ENCODE results near the gene C9. TPM values are rescaled to one million over a fixed set of nuclear protein-coding genes. Genes with fewer than 3 reads are reported as not detected.

The C9 gene
- polyA plus RNA-seq (not detected in 2 replicates), polyA minus RNA-seq (not detected in 2 replicates)

- H2AFZ ChIP-seq (ENCODE audit: low read depth, low read length), result no peak within 1 kb of the TSS
- no peaks in the 10 kb centered on the region for H4K20me1 ChIP-seq (ENCODE audit: insufficient read depth)
- H3K79me2 ChIP-seq (replicated peaks; ENCODE audit: insufficient read depth, low read length), result no peaks in the 10 kb centered on the region
- H3K9ac ChIP-seq (ENCODE audit: low read length), result no peak within 1 kb of the TSS
- H3F3A ChIP-seq (ENCODE audit: insufficient read depth, low read length, poor library complexity, severe bottlenecking), result no peaks in the 10 kb centered on the region
- H3K36me3 ChIP-seq (ENCODE audit: insufficient read depth, low read length), result no peaks in the 10 kb centered on the region
- H3K27me3 ChIP-seq (ENCODE audit: insufficient read depth, low read depth, low read length), result no peaks in the 10 kb centered on the region
- H3K4me3 ChIP-seq (ENCODE audit: low read length), result no peak within 1 kb of the TSS
- no peak within 1 kb of the TSS for H3K27ac ChIP-seq (ENCODE audit: low read length)
- no peak within 1 kb of the TSS for H3K4me2 ChIP-seq (ENCODE audit: low read length)
- TF ChIP-seq EZH2 (IDR thresholded peaks at IDR 0.05; ENCODE audit: borderline replicate concordance, insufficient read depth, low read length, poor library complexity, severe bottlenecking), result no peak
- TF ChIP-seq, protein P1, sequence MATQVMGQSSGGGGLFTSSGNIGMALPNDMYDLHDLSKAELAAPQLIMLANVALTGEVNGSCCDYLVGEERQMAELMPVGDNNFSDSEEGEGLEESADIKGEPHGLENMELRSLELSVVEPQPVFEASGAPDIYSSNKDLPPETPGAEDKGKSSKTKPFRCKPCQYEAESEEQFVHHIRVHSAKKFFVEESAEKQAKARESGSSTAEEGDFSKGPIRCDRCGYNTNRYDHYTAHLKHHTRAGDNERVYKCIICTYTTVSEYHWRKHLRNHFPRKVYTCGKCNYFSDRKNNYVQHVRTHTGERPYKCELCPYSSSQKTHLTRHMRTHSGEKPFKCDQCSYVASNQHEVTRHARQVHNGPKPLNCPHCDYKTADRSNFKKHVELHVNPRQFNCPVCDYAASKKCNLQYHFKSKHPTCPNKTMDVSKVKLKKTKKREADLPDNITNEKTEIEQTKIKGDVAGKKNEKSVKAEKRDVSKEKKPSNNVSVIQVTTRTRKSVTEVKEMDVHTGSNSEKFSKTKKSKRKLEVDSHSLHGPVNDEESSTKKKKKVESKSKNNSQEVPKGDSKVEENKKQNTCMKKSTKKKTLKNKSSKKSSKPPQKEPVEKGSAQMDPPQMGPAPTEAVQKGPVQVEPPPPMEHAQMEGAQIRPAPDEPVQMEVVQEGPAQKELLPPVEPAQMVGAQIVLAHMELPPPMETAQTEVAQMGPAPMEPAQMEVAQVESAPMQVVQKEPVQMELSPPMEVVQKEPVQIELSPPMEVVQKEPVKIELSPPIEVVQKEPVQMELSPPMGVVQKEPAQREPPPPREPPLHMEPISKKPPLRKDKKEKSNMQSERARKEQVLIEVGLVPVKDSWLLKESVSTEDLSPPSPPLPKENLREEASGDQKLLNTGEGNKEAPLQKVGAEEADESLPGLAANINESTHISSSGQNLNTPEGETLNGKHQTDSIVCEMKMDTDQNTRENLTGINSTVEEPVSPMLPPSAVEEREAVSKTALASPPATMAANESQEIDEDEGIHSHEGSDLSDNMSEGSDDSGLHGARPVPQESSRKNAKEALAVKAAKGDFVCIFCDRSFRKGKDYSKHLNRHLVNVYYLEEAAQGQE (IDR thresholded peaks at IDR 0.05; ENCODE audit: borderline replicate concordance), result no peak
- no peak for TF ChIP-seq CTCF (IDR thresholded peaks at IDR 0.05; ENCODE audit: poor library complexity, severe bottlenecking)
- TF ChIP-seq EP300 (conservative IDR thresholded peaks at IDR 0.05; ENCODE audit: poor library complexity, severe bottlenecking), result no peak
- TF ChIP-seq POLR2AphosphoS5 (IDR thresholded peaks at IDR 0.05), result no peak
- no peak for TF ChIP-seq RAD21 (conservative IDR thresholded peaks at IDR 0.05)
- TF ChIP-seq SMC3 (conservative IDR thresholded peaks at IDR 0.05; ENCODE audit: poor library complexity), result no peak
- no peak for TF ChIP-seq TAF1 (IDR thresholded peaks at IDR 0.05; ENCODE audit: low read depth)
- no peak for TF ChIP-seq MXI1 (conservative IDR thresholded peaks at IDR 0.05; ENCODE audit: poor library complexity, severe bottlenecking)
- H3K9me2 ChIP-seq (ENCODE audit: insufficient read depth, low read length), result no peaks in the 10 kb centered on the region
- H3K9me3 ChIP-seq (ENCODE audit: low read length), result no peaks in the 10 kb centered on the region
These were observed at the start of gene C9 for GRCh38 chr5:39364367-39364766. Gene C9 (minus strand): TSS chr5:39364495. CDS start chr5:39364464, 31 bp downstream.

- Histone ChIP-seq H3K4me2 (ENCODE audit: low read length) (no peak overlapping the region), H3K27ac (ENCODE audit: low read length) (no peak overlapping the region), H3K4me3 (ENCODE audit: low read length) (no peak overlapping the region), H3F3A (ENCODE audit: insufficient read depth, low read length, poor library complexity, severe bottlenecking) (no peaks in the 10 kb centered on the region), H2AFZ (ENCODE audit: low read depth, low read length) (no peak overlapping the region), H3K27me3 (ENCODE audit: insufficient read depth, low read depth, low read length) (no peaks in the 10 kb centered on the region), H3K9me3 (ENCODE audit: low read length) (no peaks in the 10 kb centered on the region), H4K20me1 (ENCODE audit: insufficient read depth) (no peaks in the 10 kb centered on the region), H3K9ac (ENCODE audit: low read length) (no peak overlapping the region), H3K36me3 (ENCODE audit: insufficient read depth, low read length) (no peaks in the 10 kb centered on the region), H3K9me2 (ENCODE audit: insufficient read depth, low read length) (no peaks in the 10 kb centered on the region), H3K79me2 (replicated peaks; ENCODE audit: insufficient read depth, low read length) (no peaks in the 10 kb centered on the region)
- TF ChIP-seq EP300 (conservative IDR thresholded peaks at IDR 0.05; ENCODE audit: poor library complexity, severe bottlenecking), result no peak
- TF ChIP-seq RAD21 (conservative IDR thresholded peaks at IDR 0.05), result no peak
- no peak for TF ChIP-seq CTCF (IDR thresholded peaks at IDR 0.05; ENCODE audit: poor library complexity, severe bottlenecking)
- TF ChIP-seq, protein P1 (IDR thresholded peaks at IDR 0.05; ENCODE audit: borderline replicate concordance), result no peak
- no peak for TF ChIP-seq TAF1 (IDR thresholded peaks at IDR 0.05; ENCODE audit: low read depth)
- no peak for TF ChIP-seq SMC3 (conservative IDR thresholded peaks at IDR 0.05; ENCODE audit: poor library complexity)
- no peak for TF ChIP-seq EZH2 (IDR thresholded peaks at IDR 0.05; ENCODE audit: borderline replicate concordance, insufficient read depth, low read length, poor library complexity, severe bottlenecking)
- TF ChIP-seq POLR2AphosphoS5 (IDR thresholded peaks at IDR 0.05), result no peak
- TF ChIP-seq MXI1 (conservative IDR thresholded peaks at IDR 0.05; ENCODE audit: poor library complexity, severe bottlenecking), result no peak
These were observed 49.5 kb upstream of the C9 start for GRCh38 chr5:39413771-39414170.

All from neural cell (in vitro differentiated cells).